GM18861 (cell line): ENCODE data around the gene AGPAT2.

Experiments
- ATAC-seq: cut with Tn5 transposase; IDR thresholded peaks from one replicate; pipeline ENCODE4 v1.9.1; 2021; ENCODE audit not compliant: unreplicated experiment

AGPAT2 gene

GRCh38 chr9:136629001-136629878 is 58.0 kb downstream of the AGPAT2 start:
- ATAC-seq = no peak

- no peak for ATAC-seq
Measured at GRCh38 chr9:136628268-136628667, 59.0 kb downstream of the AGPAT2 start.

- no peak for ATAC-seq
Measured at GRCh38 chr9:136627703-136628102, 59.6 kb downstream of the AGPAT2 start.

GRCh38 chr9:136626740-136627642 is 60.3 kb downstream of the AGPAT2 start:
- no peak for ATAC-seq

DNA sequence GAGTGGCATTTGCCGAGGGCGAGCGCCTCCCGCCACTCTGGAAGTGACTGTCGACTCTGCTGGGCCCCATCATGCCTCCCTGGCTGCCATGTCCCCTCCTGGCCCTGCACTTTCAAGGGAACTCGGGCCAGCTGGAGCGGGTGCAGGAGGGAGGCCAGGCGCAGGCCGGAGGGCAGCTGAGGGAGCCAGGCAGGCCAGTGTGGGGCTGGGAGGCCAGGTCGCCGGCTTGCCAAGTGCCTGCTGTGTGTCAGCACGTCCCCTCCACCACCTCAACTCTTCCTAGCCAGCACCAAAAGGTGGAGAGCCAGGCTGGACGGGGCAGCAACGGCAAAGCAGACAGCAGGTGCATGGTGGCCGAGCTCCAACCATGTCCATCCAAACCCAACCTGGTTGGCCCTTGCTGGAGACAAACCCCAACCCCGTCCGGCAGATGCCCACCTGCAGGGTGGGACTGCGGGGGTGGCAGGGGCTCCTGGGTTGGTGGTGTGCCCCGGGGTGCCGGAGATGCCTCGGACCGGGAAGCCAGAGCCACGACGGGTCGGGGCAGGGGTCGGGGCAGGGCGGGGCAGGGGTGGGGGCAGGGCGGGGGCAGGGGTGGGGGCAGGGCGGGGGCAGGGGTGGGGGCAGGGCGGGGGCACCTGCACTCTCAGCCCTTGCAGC is 61.1 kb downstream of the AGPAT2 start:
- no peak for ATAC-seq

GRCh38 chr9:136625101-136626065 is 61.9 kb downstream of the AGPAT2 start:
- ATAC-seq = no peak

DNA sequence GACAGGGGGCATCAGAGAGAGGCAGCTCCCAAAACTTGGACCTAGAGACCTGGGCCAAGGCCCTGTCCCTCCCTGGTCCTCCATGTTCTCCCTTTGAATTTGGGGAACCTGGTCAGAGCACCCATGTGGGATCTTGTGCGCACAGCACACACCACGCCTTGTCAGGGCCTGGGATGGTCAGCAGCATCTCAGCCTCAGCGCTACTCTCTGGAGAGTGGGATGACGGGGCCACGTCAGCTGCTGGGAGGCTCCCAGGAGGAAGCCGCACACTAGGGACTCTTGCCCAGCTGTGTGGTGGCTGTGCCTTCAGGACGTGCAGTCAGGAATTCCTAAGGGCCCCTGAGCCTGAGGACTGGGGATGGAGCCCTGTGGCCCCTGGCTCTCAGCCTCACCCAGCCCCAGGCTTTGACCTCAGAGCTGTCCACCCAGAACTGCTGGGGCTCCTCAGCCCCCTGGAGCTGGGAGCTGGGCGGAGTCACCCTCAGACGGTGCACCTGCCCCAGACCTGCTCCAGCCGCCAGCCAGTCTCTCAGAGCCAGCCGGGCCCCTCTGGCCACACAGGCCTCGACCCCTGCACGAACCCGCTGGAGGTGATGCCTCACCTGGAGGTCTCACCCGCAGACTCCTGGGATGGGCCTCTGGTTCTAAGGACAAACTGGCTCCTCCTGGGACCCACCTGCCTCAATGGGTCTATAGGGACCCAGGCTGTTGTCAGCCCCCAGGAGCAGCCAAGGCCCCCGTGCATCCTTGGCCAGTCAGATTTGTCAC is 62.9 kb downstream of the AGPAT2 start:
- no peak for ATAC-seq

DNA sequence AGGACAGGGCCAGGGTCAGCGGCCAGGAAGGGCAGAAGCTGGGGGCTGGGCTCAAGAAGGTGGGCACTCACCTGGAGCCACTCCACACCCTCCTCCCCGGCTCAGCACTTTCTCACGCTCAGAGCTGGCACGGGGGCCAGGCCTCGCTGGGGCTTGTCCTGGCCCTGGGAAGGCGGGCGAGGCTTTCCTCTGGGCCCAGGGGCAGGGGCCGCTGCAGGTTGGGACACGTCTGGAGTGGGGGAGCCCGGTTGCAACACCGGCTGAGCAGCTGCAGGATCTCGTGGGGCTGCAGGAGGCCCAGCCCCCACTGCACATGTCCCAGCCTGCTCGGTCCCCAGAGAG is 63.4 kb downstream of the AGPAT2 start:
- ATAC-seq = no peak
